Spinal cord (tissue), 10 donors: ENCODE data around the gene NT5DC3. TPM values are rescaled to one million over a fixed set of nuclear protein-coding genes. Genes with fewer than 3 reads are reported as not detected.

Experiments used
- DNase-seq, 6 donors: peaks; one replicate each; pipeline versions ENCODE4 v3.0.0 to v3.0.0-alpha.2; 2013 to 2015; ENCODE audit warnings: low spot score in 6 of 6, low read depth in 4 of 6
- H3K27ac ChIP-seq: one replicate; pipeline ENCODE4 v1.5.1; 2013; ENCODE audit warnings: low read depth, low read length, control low read depth
- H3K27me3 ChIP-seq: one replicate; pipeline ENCODE4 v1.6.1; 2013; ENCODE audit warnings: low read length; ENCODE audit not compliant: control insufficient read depth, insufficient read depth
- H3K36me3 ChIP-seq: one replicate; pipeline ENCODE4 v1.6.1; 2013; ENCODE audit warnings: low read length; ENCODE audit not compliant: control insufficient read depth, insufficient read depth
- H3K4me1 ChIP-seq: one replicate; pipeline ENCODE4 v1.6.1; 2013; ENCODE audit warnings: low read length; ENCODE audit not compliant: control insufficient read depth, insufficient read depth
- H3K4me3 ChIP-seq: one replicate; pipeline ENCODE4 v1.5.1; 2013; ENCODE audit warnings: low read depth, low read length, control low read depth
- H3K9me3 ChIP-seq: one replicate; pipeline ENCODE4 v1.6.1; 2013; ENCODE audit warnings: low read length; ENCODE audit not compliant: control insufficient read depth, insufficient read depth
- WGBS: methylation state at CpG from one replicate; pipeline ENCODE4 v1.1.5; 2013; ENCODE audit warnings: missing lambda C conversion rate; ENCODE audit not compliant: insufficient coverage; 5-methylcytosine and 5-hydroxymethylcytosine counted together
- polyA plus RNA-seq, 2 donors: library from polyadenylated mRNA; unstranded; fragments of 120-200 nt; gene quantifications; one replicate each; pipeline ENCODE4 v1.2.1, GENCODE V29; 2013; ENCODE audit not compliant: insufficient read length in 2 of 2
- total RNA-seq, 2 donors: library from RNA; depleted of rRNA in 1 of 2; stranded (reverse); fragments of 120-200 nt in 1 of 2; fragments of >200 nt in 1 of 2; gene quantifications; one replicate each; pipeline versions ENCODE4 v1.2.3 to v1.2.4, GENCODE V29; 2013 to 2014
- donor health status: healthy.

Gene NT5DC3
- total and polyA plus RNA-seq, 4 donors, result 13.9 to 23.2 (median 18.6) TPM

- H3K36me3 ChIP-seq, result no peaks in the 10 kb centered on the region
- H3K4me1 ChIP-seq, result no peaks in the 10 kb centered on the region
- no peak overlapping the region for H3K27ac ChIP-seq
- DNase-seq, result no peak
- no peaks in the 10 kb centered on the region for H3K27me3 ChIP-seq
- H3K9me3 ChIP-seq, result no peaks in the 10 kb centered on the region
- WGBS, result 76% methylated on average over 2 of the region's 2 CpGs
- no peak overlapping the region for H3K4me3 ChIP-seq
These were observed 93.0 kb downstream of the NT5DC3 start for GRCh38 chr12:103748002-103748401.

- H3K27me3 ChIP-seq, result no peaks in the 10 kb centered on the region
- 100% methylated on average over 1 of the region's 2 CpGs for whole genome bisulfite sequencing
- no peak overlapping the region for H3K27ac ChIP-seq
- H3K4me3 ChIP-seq, result no peak overlapping the region
- H3K9me3 ChIP-seq, result no peaks in the 10 kb centered on the region
- H3K4me1 ChIP-seq, result no peaks in the 10 kb centered on the region
- no peaks in the 10 kb centered on the region for H3K36me3 ChIP-seq
- no peak for DNase-seq
These were observed 95.1 kb downstream of the NT5DC3 start for GRCh38 chr12:103745962-103746361.

- Histone ChIP-seq H3K36me3 (no peaks in the 10 kb centered on the region), H3K4me1 (no peaks in the 10 kb centered on the region), H3K27ac (no peak overlapping the region), H3K4me3 (no peak overlapping the region), H3K9me3 (no peaks in the 10 kb centered on the region), H3K27me3 (no peaks in the 10 kb centered on the region)
- 89% methylated on average over 1 of the region's 3 CpGs for WGBS
- no peak for DNase-seq
These were observed 97.2 kb downstream of the NT5DC3 start for GRCh38 chr12:103743788-103744187.

GRCh38 chr12:103742349-103742932 is 98.6 kb downstream of the NT5DC3 start:
- 35% methylated on average over 14 of the region's 15 CpGs for WGBS

GRCh38 chr12:103737881-103738280 is 103.2 kb downstream of the NT5DC3 start:
- DNase-seq, result no peak
- Histone ChIP-seq H3K4me3 (no peak overlapping the region), H3K27me3 (no peaks in the 10 kb centered on the region), H3K27ac (no peak overlapping the region), H3K4me1 (no peaks in the 10 kb centered on the region), H3K9me3 (no peaks in the 10 kb centered on the region), H3K36me3 (no peaks in the 10 kb centered on the region)
- 71% methylated on average over 1 of the region's 1 CpG for WGBS

More at GRCh38 chr12:103742349-103742932, 98.6 kb downstream of the NT5DC3 start:
- Histone ChIP-seq H3K36me3 (no peaks in the 10 kb centered on the region), H3K4me1 (no peaks in the 10 kb centered on the region), H3K9me3 (no peaks in the 10 kb centered on the region), H3K27me3 (no peaks in the 10 kb centered on the region), H3K27ac (no peak overlapping the region), H3K4me3 (no peak overlapping the region)
- DNase-seq, result peak; percentile 22 to 85 (median 45)

- Histone ChIP-seq H3K4me1 (no peaks in the 10 kb centered on the region), H3K36me3 (no peaks in the 10 kb centered on the region), H3K27ac (no peak overlapping the region), H3K27me3 (no peaks in the 10 kb centered on the region), H3K9me3 (no peaks in the 10 kb centered on the region), H3K4me3 (no peak overlapping the region)
- DNase-seq, result no peak
- 100% methylated on average over 1 of the region's 1 CpG for WGBS
These were observed 104.5 kb downstream of the NT5DC3 start for GRCh38 chr12:103736572-103736971.

GRCh38 chr12:103735291-103735690 is 105.7 kb downstream of the NT5DC3 start:
- Histone ChIP-seq H3K9me3 (no peaks in the 10 kb centered on the region), H3K4me1 (no peaks in the 10 kb centered on the region), H3K27me3 (no peaks in the 10 kb centered on the region), H3K27ac (no peak overlapping the region), H3K4me3 (no peak overlapping the region), H3K36me3 (no peaks in the 10 kb centered on the region)
- DNase-seq, result no peak
- WGBS, result 100% methylated on average over 5 of the region's 8 CpGs

GRCh38 chr12:103734863-103735262 is 106.2 kb downstream of the NT5DC3 start:
- H3K4me1 ChIP-seq, result no peaks in the 10 kb centered on the region

GRCh38 chr12:103731539-103731938 is 109.5 kb downstream of the NT5DC3 start:
- H3K36me3 ChIP-seq, result no peaks in the 10 kb centered on the region
- no CpG with 5 or more reads among the region's 1 CpG for WGBS
- H3K27ac ChIP-seq, result no peak overlapping the region
- H3K4me1 ChIP-seq, result no peaks in the 10 kb centered on the region
- H3K4me3 ChIP-seq, result no peak overlapping the region
- no peak for DNase-seq
- H3K27me3 ChIP-seq, result no peaks in the 10 kb centered on the region
- H3K9me3 ChIP-seq, result no peaks in the 10 kb centered on the region

More at GRCh38 chr12:103734863-103735262, 106.2 kb downstream of the NT5DC3 start:
- Histone ChIP-seq H3K27ac (no peak overlapping the region), H3K36me3 (no peaks in the 10 kb centered on the region), H3K4me3 (no peak overlapping the region), H3K27me3 (no peaks in the 10 kb centered on the region), H3K9me3 (no peaks in the 10 kb centered on the region)
- DNase-seq, result no peak
- 67% methylated on average over 1 of the region's 2 CpGs for WGBS

- no peaks in the 10 kb centered on the region for H3K36me3 ChIP-seq
- H3K9me3 ChIP-seq, result no peaks in the 10 kb centered on the region
- H3K4me1 ChIP-seq, result no peaks in the 10 kb centered on the region
- WGBS, result no CpG with 5 or more reads among the region's 1 CpG
- no peak overlapping the region for H3K27ac ChIP-seq
- H3K4me3 ChIP-seq, result no peak overlapping the region
- DNase-seq, result no peak
- H3K27me3 ChIP-seq, result no peaks in the 10 kb centered on the region
These were observed 111.5 kb downstream of the NT5DC3 start for GRCh38 chr12:103729499-103729898.
